HG03342 (cell line): ENCODE data around the gene SLC10A7.
A peak's percentile ranks its signal among the peaks of the same experiment; 100 is the strongest.

Experiments
- ATAC-seq: cut with Tn5 transposase; IDR thresholded peaks from one replicate; pipeline ENCODE4 v1.9.1; 2021; ENCODE audit warnings: mild to moderate bottlenecking, moderate library complexity; ENCODE audit not compliant: unreplicated experiment

The SLC10A7 gene

DNA sequence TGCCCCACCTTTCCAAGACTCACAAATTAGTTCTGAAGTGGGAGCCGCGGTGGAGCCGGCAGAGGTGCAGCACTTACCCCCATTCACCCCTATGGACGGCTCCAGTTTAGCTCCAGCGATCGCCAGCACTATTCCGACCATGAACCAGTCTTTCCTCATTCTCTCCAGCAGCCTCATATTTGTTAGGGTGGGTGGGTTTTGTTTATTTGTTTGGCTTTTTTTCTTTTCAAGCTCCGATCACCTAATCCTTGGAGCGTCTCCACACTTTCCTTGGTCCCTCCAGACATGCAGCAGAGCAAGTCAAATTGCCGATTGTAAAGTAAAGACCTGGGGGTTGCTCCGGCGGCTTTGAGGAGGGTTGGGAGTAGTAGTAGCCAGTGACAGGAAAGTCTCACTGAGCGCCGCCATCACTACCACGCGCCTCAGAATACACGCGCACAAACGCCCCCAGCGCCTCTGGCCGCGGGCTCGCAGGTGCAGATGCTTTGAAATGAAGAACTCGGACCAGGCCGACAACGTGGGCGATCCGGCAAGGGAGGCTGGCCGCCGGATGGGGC lies at the start of gene SLC10A7:
TSS of gene SLC10A7 (minus strand) at position 400 of the 557 bp plus-strand sequence. CDS start at position 177, 223 bp downstream.
- peak; percentile 84 for ATAC-seq

GRCh38 chr4:146567396-146567795 lies 45.7 kb upstream of the SLC10A7 start:
- no peak for ATAC-seq

DNA sequence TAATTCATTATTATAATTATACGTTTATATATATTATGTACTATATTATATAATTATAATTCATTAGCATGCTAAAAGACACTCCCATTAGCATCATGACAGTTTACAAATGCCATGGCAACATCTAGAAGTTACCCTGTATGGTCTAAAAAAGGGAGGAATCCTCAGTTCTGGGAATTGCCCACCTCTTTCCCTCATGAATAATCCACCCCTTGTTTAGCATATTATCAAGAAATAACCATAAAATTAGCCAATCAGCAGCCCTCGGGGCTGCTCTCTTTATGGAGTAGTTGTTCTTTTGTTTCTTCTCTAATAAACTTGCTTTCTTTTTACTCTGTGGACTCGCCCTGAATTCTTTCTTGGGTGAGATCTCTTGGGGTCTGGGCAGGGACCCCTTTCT lies 42.8 kb upstream of the SLC10A7 start:
- no peak for ATAC-seq

DNA sequence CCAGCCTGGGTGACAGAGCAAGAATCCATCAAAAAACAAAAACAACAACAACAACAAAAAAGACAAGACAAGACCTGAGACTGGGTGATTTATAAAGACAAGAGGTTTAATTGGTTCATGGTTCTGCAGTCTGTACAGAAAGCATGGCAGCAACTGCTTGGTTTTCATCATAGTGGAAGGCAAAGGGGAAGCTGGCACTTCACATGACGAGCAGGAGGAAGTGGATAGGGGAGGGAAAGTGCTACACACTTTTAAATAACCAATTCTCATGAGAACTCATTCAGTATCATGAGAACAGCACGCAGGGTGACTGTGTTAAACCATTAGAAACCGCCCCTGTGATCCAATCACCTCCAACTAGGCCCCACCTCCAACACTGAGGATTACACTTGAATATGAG lies 28.4 kb upstream of the SLC10A7 start:
- ATAC-seq: no peak

GRCh38 chr4:146548443-146548842 lies 26.7 kb upstream of the SLC10A7 start:
- ATAC-seq: no peak

GRCh38 chr4:146545102-146545501 lies 23.4 kb upstream of the SLC10A7 start:
- no peak for ATAC-seq

DNA sequence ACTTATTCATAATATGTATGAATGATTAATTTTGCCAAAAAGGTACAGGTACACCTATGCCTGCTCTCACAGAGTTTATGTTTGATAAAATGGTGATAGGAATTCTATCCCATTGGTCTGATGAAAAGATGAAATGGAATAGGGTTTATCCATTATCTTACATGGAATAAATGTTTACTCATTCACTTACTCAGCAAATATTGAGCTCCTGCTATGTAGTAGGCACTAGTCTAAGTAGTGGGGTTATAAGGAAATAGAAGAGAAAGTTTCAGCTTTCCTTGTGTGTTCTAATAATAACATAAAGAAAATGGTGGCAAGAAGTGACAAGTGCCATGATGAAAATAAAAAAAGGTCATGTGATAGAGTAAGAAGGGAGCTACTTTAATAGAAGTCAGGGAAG lies 12.4 kb upstream of the SLC10A7 start:
- no peak for ATAC-seq

DNA sequence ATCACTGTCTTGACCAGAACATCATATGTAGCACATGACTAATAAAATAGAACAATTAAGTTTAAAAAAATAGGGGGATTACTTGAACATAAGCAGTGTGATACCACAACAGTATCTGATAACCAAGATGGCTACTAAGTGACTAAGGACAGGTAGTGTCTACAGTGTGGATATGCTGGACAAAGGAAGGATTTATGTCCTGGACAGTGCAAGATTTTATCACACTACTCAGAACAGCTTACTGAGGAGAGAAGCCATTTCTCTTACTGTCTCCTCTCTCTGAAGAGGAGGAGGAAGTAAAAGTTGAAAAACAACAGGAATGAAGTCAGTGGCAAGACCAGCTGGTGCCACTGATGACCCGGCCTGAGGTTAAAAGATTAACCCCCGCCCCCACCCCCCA lies 4.0 kb upstream of the SLC10A7 start:
- ATAC-seq: no peak

DNA sequence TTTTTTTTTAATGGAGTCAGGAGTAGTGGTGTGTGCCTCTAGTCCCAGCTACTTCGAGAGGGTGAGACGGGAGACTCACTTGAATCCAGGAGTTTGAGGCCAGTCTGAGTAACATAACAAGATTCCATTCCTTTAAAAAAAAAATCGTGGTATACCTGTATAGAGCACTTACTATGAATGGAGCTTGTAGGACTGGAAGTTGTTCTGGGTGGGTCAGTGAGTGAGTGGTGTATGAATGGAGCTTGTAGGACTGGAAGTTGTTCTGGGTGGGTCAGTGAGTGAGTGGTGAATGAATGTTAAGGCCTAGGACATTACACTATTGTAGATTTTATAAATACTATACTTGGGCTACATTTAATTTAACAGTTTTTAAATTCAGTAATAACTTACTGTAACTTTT lies 2.9 kb upstream of the SLC10A7 start:
- no peak for ATAC-seq

- ATAC-seq: peak; percentile 22
Observed at GRCh38 chr4:146522869-146523205, 1.1 kb upstream of the SLC10A7 start.

DNA sequence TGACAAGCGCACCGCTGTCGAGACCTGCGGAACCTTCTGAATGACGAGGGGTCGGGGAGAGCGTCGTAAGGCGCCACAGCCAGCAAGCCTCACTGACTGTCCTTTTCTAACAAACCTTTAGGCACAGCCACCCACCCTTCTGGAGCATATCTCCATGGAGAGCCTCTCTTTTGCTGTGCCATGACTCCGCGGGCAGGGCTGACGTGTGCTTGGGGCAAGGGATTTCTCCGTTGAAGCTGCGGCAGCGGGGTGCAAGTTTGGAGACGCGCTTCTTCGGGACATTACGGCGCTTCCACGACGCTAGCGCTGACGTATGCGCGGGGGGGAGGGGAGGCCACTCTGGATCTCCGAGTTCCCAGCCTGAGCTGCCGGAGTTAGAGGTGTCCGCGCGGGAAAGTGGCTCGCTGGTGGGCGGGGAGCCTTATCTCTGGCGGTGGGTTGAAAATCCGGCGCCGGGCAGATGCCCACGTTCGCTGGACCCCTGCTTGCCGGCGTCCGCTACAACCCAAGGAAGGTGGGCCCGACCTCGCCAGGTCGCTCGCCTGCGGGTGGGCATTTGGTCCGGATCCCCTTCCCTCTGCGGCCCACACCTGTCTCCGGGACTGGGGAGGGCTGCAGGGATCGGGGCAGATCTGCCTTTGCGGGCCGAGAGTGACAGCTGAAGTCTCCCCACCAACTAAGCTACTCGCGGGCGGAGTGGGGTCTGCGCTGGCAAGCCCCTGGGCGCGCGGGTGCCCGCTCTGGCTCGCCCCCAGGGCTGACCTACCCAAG lies 543 bp upstream of the SLC10A7 start:
- peak; percentile 74 for ATAC-seq

- ATAC-seq: peak; percentile 44
Observed at GRCh38 chr4:146520896-146521540, 722 bp downstream of the SLC10A7 start.

- ATAC-seq: no peak
Observed at GRCh38 chr4:146514651-146515357, 6.9 kb downstream of the SLC10A7 start.

DNA sequence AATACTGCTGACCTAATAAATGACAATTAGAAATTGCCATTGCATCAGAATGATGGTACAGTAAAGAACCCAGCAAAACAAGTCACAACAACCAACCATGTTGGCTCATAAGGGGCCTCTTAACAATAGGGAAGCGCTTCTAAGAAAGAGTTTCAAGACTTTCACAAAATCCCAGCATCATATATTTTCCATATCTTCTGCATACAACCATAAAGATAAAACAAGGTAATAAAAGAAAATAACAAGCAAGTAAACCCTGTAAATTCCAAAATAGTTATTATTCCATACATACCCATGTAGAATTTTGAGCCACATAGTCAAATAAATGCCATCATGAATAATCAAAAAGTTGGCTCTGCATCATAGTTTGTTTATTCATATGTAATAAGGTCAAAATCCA lies 8.2 kb downstream of the SLC10A7 start:
- ATAC-seq: no peak

DNA sequence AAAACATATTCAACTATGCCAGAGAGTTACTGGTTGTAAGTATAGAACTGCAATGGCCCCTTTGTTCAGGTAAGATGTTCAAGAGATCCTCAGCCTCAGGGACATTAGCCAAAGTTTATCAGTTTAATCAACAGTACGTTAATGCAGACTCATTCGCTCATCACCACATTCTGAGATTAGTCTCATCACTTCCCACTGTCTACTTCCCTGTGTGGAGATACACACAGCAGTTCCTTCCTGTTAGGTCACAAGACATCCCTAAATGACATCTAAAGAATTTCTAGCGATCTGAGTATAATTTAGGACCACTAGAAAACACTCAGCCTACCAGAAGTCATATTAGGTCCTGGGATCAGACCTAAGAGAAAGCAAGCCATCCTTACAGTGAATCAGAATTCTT lies 10.4 kb downstream of the SLC10A7 start:
- no peak for ATAC-seq

DNA sequence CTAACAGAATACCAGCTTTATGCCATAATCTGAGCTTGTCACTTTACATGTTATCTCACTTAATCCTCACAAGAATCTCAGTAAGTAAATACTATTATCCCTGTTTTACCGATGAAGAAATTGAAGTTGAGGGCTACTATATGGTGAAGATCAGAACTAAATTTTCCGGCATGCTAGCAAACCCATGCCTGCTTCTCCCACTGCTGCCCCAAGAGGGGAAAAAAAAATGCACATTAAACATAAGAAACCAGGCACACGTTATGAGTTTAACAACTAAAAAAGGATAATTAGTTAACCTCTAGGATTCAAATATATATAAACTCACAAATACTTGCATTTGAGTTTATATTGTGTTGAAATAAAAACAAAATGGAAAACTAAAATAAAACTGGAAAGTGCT lies 10.8 kb downstream of the SLC10A7 start:
- no peak for ATAC-seq

GRCh38 chr4:146508229-146508939 lies 13.4 kb downstream of the SLC10A7 start:
- no peak for ATAC-seq

- ATAC-seq: no peak
Observed at GRCh38 chr4:146507632-146508031, 14.1 kb downstream of the SLC10A7 start.

- no peak for ATAC-seq
Observed at GRCh38 chr4:146506272-146506671, 15.5 kb downstream of the SLC10A7 start.

- no peak for ATAC-seq
Observed at GRCh38 chr4:146500216-146500615, 21.5 kb downstream of the SLC10A7 start.

DNA sequence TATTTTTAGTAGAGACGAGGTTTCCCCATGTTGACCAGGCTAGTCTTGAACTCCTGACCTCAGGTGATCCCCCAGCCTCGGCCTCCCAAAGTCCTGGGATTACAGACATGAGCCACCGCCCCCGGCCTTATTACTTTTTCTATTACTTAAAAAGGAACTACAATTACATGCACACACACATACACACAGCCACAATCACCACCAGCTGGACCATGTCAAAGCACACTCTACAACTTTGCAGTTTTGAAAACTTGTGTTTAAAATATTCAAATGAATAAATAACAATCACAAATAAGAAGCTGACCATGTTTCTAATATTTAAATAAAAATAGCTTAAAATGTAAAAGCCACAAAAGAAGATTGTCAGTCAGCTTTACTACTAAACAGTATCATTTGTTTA lies 23.4 kb downstream of the SLC10A7 start:
- no peak for ATAC-seq
